CD4-positive, alpha-beta T cell treated with Interleukin-2 at 100 ng/mL for 4 hours (primary cell): ENCODE results near the gene PTTG2.
"Not testable (repeated sequence)": the region's sequence is repeated elsewhere in the genome, so short reads cannot be mapped to it uniquely, and the experiment has no call there.

Experiments used
- DNase-seq: peaks from one replicate; pipeline ENCODE4 v3.0.0-alpha.2; 2020; ENCODE audit warnings: low spot score

Gene PTTG2

DNA sequence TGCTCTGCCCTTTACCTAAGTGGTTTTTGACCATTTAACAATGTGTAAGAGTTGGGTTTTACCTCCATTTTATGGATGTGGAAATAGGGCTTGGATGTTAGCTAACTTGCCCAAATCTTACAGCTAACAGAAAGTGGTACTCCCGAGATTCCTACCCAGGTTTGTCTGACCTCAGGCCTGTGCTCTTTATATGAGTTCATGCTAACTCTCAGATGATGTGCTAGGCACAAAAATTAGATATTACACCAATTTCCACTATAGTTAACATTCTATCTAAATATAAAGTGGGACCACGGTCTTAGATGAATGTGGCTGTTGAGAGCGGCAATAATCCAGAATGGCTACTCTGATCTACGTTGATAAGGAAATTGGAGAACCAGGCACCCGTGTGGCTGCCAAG is at the start of gene PTTG2:
Gene PTTG2, plus strand, starts transcription at position 301 of the 400 bp plus-strand sequence. Its CDS starts 37 bp downstream, at position 338.
- DNase-seq, result no peak

DNA sequence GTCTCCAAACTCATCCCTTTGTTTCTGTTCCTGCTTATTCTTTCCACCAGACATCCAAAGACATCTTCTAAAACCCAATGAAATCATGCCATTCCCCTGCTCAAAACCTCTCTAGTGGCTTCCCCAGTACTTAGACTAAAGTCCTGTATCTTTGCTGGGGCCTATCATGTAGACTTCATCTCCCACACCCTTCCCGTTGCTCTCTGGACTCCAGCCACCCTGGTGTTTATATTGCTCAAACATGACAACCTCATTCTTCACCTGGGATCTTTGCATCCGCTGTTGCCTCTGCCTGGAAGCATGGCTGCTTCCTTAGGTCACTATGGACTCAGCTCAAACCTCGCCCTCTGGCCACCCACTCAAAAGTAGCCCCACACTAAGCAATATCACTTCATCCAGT is 45.7 kb upstream of the PTTG2 start:
- DNase-seq, result no peak

DNA sequence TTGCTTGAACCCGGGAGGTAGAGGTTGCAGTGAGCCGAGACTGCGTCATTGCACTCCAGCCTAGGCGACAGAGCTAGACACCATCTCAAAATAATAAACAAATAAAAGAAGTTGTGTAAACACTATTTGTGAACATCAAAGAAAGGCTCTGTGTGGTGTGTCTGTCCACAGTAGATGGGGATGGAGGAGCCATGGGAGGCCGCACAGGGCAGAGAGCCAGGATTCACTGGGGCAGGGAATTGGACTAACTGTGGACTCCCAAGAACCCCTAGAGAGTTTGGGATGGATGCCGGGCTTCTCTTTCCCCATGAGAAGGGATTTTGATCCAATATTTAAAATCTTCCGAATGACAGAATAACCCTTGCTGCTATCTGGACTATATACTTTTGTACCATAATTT is 42.8 kb upstream of the PTTG2 start:
- no peak for DNase-seq

DNA sequence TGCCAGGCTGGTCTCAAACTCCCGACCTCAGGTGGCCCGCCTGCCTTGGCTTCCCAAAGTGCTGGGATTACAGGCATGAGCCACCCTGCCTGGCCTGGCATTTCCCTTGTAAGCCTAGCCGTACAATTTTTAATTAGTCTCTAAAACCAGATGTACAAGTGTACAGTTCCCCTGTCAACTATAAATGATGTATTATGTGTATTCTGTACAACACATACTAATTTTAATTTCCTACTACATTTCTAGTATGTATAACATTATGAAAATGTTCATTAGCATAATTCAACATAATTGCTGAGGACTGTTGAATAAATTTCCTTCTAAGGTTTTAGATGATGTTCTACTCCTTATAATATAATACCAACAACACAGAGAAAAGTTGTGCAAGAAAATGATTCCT is 41.5 kb upstream of the PTTG2 start:
- DNase-seq, result no peak

DNA sequence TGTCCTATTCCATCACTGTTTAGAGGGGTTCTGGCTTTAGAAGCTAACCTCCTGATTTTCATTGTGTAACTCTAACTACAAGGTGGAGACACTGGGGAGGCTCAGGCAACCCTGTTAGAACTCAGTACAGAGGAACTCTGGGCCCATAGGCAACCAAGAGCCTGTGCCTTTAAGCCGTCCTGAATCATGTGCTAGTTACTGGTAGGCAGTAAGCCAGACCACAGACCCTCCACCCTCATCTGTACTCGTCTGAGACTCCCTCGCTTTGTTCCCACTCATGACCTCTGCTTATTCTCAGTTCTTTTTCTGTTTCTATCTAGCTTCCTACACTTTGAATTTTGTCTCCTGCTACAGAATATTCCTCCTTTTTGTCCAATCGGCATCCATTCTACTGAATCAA is 37.9 kb upstream of the PTTG2 start:
- no peak for DNase-seq

DNA sequence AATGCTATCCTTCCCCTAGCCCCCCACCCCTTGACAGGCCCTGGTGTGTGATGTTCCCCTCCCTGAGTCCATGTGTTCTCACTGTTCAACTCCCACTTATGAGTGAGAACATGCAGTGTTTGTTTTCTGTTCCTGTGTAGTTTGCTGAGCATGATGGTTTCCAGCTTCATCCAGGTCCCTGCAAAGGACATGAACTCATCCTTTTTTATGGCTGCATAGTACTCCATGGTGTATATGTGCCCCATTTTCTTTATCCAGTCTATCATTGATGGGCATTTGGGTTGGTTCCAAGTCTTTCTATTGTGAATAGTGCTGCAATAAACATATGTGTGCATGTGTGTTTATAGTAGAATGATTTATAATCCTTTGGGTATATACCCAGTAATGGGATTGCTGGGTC is 37.1 kb upstream of the PTTG2 start:
- not testable (repeated sequence) for DNase-seq

DNA sequence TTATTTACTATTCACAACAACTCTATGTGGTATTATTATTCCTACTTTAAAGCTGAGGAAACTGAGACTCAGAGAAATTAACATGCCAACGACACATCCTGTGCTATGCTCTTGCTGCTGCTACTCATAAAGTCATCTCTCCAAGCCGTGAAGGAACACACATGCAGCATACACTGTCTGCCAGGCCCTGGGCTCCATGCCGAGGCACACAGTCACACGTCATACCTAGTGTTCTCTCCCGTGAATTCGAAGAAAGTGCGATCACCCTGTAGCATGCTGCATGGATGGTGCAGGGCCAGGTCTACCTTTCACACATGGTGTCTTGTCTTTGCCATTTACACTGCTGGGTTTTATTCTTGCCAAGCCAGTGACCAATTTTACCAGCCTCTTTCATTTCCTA is 35.3 kb upstream of the PTTG2 start:
- DNase-seq, result no peak

DNA sequence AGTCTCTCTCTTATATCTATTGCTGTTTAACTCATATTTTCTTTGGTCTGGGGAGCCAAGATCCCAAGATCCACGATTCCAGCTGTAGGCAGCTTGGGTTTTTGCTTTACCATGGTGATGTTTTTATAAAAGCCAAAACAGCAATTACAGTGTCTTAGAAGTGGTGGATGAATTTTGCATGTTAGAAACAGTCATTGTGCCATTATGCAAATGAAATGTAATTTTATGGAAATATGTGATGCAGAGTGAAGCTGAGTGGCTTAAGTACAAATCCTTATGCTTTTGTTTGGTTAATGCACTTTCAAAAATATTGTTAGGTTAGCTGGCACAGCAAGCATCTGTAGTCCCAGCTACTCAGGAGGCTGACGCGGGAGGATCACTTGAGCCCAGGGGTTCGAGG is 32.8 kb upstream of the PTTG2 start:
- no peak for DNase-seq

DNA sequence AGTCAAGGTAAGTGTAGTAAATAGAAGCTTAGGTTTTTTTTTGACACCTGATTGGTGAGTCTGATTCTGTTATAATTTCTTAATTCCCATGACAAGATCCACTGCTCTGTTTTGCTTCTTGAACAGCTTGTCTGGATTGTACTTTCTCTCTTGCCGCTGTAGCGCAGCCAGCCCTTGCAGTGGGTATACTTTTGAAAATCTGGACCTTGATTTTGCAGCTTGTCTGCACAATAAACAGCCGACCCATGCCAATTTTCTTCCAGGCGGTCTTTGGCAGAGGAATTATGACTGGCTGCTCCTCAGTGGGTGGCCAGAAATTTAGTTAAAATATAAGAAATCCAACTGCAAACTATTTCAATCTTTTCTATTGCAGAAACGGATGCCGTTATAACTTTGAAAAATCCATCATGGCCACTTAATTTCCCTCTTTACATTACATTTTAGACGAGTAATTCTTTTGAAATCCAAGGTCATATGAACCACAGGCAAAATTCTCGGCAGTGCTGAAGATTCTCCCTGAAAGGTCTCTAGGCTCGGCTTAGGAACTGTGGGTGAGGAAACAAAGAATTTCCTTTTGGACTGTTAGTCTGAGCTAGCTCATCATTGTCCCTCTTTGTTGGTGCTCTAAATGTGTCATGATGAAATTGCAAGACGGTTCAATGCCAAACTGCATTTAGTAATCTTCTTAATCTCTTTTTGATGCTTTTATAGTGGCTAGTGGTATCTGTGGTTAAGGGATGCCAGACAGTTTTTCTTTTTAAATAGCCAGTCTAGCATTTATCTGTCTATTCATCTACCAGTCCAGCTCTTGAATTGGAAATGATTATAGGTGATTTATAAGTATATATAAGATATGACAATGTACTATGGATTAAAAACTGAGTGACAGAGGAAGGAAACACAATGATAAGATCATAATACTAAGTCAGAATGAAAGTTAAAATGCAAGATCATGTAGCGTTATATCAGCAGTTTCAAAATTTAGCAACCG is 31.5 kb upstream of the PTTG2 start:
- peak; percentile 7 for DNase-seq

DNA sequence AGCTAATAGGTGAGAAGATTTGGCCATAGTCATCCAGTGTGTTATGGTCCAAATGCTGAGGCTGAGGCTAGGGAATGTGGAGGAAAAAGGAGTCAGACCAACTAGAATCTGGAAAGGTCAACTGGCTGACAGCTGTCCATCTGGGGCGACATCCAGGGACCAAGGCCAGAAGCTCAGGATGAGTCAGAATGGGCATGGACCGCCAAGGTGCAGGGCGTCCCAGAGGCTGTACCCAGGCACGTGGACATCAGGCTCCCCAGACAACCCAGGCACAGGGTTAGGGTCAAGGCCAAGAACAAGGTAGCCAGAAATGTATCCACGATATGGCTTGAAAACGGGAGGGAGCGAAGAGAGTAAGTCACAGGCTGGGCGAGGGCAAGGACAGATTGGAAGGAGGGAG is 26.1 kb upstream of the PTTG2 start:
- DNase-seq, result no peak

DNA sequence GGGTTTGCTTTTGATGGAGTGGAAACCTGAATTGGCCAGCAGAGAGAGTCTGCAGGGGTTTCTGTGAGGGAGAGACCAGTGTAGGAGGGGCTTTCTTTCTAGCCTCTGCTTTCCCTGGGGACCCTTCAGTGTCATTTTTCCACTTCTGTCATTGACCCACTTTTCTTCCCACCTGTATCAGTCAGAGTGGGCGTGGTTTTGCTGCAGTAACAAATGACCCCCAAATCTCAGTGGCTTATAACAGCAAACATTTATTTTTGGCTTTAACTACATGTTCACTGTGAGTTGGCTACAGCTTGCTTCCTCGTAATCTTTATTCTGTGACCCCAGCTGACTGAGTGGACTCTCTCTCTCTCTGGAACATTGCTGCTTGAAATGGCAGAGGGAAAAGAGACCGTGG is 25.6 kb upstream of the PTTG2 start:
- no peak for DNase-seq

DNA sequence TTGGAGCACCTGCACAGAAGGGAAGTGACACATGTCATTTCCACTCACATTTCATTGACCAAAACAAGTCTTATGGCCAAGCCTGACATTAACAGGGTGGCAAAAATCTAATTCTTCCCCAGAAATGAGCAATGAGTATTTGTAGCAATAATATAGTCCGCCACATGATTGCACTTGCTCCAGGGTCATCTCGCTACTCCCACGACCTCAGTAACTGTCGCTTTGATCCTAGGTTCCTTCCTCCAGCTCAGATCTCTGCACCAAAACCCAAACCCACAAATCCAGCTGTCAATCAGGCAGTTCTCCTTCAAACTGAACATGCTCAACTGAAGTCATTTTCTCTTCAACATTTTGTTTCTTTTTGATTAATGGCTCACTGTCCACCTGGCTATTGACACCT is 25.2 kb upstream of the PTTG2 start:
- no peak for DNase-seq

DNA sequence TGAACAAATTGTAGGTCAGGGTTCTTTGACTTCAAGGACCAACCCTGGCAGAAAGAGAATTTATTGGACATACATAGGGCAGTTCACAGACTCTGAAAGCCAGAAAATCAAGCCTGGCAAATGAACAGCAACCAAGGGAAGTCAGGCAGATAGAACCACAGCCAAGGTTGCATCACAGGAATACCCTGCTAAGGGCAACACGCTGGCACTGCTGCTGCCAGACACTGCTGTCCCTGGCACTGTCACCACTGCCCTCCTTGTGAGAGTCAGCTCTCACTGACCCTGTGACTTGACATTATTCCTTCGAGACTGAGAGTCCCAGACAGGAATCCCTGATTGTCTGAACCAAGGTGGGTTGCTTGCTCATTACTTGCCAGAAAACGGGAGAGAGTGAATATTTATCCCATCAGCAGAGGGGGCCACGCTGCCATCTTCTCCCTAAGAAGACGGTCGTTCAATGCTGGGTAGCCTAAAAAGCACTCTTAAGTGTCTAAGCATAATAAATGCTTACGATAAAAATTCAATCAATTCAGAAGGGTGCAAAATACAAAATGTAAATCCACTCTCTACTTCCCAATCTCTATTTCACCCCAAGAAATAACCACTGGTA is 23.2 kb upstream of the PTTG2 start:
- DNase-seq, result no peak

DNA sequence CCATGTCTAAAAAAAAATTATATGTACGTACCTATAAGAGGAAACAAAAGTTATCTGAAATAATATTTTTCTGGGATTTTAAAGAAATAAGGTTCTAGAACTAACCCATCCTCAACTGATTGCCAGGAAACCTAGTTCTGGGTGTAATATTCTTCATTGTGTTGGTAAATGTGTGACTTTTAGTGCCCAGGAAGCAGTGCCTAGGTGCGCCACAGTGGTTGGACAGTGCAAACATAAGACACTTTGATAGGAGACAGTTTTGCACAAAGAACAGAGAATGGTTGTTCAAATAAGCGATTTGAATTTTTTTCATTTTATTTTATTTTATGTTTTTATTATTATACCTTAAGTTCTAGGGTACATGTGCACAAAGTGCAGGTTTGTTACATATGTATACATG is 22.0 kb upstream of the PTTG2 start:
- DNase-seq, result no peak

DNA sequence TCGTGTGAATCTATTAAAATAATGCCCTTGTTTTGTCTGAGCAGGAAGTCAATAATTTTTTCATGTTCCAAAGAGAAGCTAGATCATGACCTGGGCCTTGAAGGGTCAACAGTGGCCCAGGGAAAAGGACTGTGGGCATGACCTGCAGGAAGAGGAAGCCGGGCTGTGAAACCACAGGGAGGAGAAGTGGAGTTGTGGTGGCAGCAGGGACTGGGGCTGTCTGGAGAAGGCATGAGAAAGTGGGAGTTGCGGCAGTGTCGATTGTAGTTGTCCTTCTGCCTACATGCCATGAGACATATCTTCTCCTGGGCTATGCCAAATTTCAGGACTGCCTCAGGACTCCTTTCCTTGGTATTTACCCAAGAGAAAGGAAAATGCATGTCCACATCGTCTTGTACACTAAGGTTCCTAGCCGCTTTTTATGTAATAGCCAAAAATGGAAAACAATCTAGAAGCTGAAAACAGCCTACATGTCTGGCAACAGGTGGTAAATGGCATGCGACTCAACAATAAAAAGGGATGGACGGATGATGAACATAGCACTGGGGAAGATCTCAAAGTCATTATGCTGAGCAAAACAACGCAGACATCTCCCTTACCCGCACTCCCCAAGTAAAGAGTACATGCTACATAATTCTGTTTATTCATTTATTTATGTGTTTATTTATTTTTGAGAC is 13.6 kb upstream of the PTTG2 start:
- DNase-seq, result no peak

DNA sequence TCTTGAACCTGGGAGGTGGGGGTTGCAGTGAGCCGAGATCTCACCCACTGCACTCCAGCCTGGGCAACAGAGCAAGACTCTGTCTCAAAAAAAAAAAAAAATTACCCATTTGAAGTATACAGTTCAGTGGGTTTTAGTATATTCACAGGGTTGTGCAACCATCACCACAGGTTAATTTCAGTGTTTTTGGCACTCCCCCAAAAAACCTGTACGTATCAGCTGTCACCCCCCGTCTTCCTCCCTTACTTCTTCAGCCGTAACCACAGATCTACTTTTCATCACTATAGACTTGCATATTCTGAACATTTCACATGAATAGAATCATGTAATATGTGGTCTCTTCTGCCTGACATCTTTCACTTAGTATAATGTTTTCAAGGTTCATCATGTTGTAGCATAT is 11.7 kb upstream of the PTTG2 start:
- no peak for DNase-seq

DNA sequence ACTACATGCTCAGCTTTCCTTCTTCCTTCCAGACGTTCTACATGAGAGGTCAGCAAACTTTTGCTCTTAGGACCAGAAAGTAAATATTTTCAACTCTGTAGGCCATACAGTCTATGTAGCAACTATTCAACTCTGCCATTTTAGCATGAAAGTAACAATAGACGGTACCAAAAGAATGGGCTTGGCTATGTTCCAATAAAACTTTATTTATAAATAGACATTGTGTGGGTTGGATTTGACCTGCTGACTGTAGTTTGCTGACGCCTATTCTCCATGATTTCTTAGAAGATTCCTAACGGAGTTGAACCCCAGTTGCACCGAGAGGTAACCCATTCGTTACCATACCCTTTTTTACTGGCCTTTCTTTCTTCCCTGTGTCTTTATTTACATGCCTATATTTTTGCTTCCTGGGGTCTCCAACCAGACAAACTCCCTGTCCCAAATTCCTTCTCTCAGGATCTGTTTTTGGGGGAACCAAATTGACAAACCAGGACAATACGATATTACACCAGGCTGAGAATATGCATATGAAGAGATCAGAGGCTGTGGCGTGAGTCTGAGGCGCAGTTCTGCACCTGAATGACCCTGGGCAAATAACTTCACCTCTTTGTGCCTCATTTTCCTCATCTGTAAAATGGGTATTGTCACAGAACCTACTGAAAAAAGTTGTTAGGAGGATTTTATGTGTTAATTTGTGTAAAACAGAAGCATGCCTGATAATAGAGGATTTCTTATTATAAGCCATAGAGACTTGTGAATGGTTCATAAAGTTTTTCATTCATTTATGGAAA is 10.4 kb upstream of the PTTG2 start:
- DNase-seq, result no peak

DNA sequence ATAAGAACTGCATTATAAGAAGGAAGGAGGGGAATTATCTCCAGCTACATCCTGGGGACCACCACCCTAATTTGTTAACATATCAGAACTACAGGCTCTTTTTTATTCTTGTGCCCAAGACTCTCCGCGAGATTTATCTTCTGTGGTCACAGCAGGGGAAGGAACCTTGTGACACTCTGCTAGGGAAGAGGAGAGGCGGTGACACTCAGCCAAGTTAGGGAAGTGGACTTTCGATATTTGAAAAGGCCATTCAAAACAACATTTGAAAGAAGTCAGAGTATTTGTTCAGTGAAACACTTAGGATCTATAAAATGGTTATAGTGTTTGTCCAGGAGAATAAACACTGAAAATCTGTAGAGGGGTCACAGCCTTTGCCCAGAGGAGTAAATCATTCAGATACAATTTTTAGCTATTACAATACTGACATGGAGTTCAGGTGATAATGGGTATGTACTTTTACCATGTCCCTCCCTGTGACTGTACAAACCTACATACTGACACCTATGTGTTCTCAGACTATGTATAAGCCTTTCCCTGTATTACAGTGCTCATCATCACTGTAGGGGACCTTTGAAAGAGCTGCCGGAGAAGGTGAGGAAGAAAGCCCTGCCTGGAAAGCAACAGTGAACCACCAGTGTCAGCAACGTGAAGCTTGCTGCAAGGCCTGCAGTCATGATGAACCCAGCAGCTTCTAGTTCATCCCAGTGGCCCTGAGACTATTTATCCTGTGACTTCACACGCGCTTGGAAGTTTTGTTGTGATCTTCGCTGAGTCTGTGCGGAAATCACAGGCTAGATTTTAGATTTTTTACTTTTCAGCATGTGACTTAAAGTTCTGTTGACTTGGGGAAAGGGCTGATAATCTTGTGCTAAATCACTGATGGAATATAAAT is 8.5 kb upstream of the PTTG2 start:
- DNase-seq, result no peak

DNA sequence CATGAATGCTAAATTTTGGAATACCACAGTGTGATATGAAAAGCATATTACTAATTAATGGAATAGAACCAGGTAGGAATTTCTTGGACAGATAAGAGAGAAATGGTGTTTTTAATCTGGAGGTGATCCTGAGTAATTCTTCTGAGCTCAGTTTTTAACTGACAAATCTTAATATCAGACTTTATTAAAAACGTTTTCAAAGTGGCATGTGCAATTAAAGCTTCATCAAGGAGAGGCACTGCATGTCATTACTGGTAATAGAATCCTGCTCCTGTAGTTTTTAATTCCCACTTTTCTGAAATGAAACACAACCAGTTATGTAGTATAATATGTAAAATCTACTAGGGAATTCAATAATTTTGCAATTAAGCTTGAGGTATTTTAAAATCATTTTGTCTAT is 7.0 kb upstream of the PTTG2 start:
- no peak for DNase-seq

DNA sequence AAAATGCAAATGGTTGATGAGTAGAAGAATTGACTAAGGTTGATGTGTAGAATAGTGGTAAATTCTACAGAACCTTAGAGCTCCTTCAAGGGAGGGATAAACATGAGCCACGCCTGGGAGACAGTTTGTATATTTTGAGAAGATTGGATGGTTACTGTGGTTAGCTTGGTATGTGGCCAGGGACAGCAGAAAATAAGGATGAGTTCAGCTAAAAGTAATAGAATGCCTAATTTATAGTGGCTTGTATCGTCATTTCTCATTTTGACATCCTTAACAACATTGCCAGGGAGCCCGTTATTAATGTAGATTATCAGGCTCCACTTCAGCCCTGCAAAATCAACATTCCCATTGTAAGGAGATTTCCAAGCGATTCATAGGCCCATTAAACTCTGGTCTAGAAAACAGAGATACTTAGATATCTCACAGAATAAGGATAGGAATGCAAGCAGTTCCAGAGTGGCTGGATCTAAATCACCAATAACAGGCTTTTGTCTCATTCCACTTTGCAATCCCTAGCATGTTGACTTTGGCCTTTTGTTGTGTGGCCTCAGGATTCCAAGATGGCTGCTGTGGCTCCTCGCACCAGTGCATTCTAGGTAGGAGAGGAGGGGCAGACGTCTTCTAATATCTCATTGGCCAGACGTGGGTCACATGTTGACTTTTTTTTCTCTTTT is 6.4 kb upstream of the PTTG2 start:
- DNase-seq, result no peak

DNA sequence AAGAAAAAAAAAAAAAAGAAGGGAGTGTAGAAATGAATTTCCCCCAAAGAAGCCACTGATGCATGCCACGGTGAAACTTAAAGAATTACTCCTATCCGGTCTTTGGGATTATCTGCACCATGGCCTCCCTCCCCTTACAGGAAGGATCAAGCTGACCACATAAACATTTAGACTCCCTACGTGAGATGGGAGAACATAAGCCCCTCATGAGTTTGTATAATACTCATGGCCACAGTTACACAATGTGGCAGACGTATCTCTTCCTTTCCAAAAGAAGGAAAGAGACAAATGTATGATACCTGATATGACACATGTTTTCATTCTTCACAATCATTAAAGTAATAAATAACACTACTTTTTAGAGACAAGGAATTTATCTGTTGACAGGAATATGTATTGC is 3.3 kb upstream of the PTTG2 start:
- DNase-seq, result no peak
